D721Med (cell line): ENCODE data around the gene SBNO1.

Source experiments
- DNase-seq: peaks from one replicate; pipeline ENCODE4 v3.0.0; 2011; ENCODE audit warnings: low spot score; ENCODE audit not compliant: insufficient read length
- FAIRE-seq: peaks from 2 replicates; lab custom pipeline; 2011; peaks lifted over from hg19 to GRCh38; lab: Jason Lieb, UNC
- CTCF ChIP-seq: IDR thresholded peaks from 2 replicates; pipeline ENCODE4 v1.5.1; 2012; ENCODE audit warnings: mild to moderate bottlenecking, control low read depth; ENCODE audit not compliant: insufficient read depth; ENCODE audit errors: missing control alignments

Gene SBNO1

GRCh38 chr12:123398550-123399254, 34.1 kb upstream of the SBNO1 start:
- DNase-seq, result no peak
- no peak for TF ChIP-seq CTCF
- no peak for FAIRE-seq

DNA sequence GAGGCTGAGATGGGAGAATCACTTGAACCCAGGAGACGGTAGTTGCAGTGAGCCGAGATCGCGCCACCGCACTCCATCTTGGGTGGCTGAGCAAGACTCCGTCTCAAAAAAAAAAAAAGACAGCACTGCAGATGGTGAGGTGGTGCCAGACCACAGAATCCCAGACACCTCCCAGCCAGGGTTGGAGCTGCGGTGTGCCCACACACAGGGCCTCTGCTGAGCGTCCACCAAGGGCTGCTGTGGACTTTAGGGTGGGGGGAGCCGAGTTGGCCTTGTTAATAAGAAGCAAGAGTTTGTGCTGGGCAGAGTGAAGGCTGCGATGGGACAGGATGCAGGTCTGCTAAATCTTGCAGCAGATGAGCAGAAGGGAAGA, 33.5 kb upstream of the SBNO1 start:
- FAIRE-seq, result no peak
- DNase-seq, result no peak

GRCh38 chr12:123397400-123397799, 32.8 kb upstream of the SBNO1 start:
- no peak for DNase-seq
- no peak for TF ChIP-seq CTCF
- FAIRE-seq, result no peak

More for the DNA sequence above, 33.5 kb upstream of the SBNO1 start:
- TF ChIP-seq CTCF, result no peak

DNA sequence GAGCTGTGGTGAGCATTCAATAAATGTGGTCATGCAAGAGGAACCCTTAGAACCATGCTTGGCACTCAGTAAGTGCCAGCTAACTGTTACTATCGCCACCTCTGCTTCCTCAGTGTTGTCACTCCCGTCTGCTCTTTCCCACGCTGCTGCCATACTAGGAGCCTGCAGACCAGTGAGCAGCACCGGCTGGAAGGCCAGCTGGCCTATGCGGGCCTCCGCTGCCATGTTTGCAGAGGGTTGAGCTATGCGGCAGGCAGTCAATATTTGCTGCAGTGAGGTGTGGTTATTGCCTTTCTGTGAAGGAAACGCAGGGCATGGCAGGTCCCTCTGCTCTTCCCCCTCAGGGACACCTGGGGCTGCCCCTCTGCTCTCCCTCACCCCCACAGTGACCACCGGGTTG, 32.3 kb upstream of the SBNO1 start:
- TF ChIP-seq CTCF, result no peak
- no peak for DNase-seq
- FAIRE-seq, result no peak

- no peak for TF ChIP-seq CTCF
- FAIRE-seq (no peak), DNase-seq (no peak)
Observed at GRCh38 chr12:123396543-123396942, 31.9 kb upstream of the SBNO1 start.

- no peak for FAIRE-seq
Observed at GRCh38 chr12:123395236-123395635, 30.6 kb upstream of the SBNO1 start.

More at GRCh38 chr12:123395236-123395635, 30.6 kb upstream of the SBNO1 start:
- DNase-seq, result no peak
- TF ChIP-seq CTCF, result no peak
